NB4 (cell line): ENCODE results near the gene DNAH1.

Experiments used
- DNase-seq: peaks from one replicate; pipeline ENCODE4 v3.0.0; 2010; ENCODE audit warnings: low read depth
- H3K4me3 ChIP-seq: one replicate; pipeline ENCODE4 v1.5.1; 2011; ENCODE audit warnings: mild to moderate bottlenecking, low read depth, low read length, moderate library complexity
- MYC ChIP-seq: IDR thresholded peaks from 2 replicates; pipeline ENCODE4 v1.6.1; 2011; ENCODE audit warnings: low read depth, low read length
- POLR2A ChIP-seq: IDR thresholded peaks from 2 replicates; pipeline ENCODE4 v1.6.1; 2011; ENCODE audit warnings: mild to moderate bottlenecking; ENCODE audit not compliant: insufficient read length; ENCODE audit errors: extremely low read depth
- TF ChIP-seq, protein P1 (sequence below): IDR thresholded peaks from 2 replicates; pipeline ENCODE4 v1.6.1; 2011; ENCODE audit warnings: low read depth, low read length
- TF ChIP-seq, protein P2 (sequence below): IDR thresholded peaks from one replicate; pipeline ENCODE4 v1.5.1; 2012; ENCODE audit warnings: low read depth, low read length

Gene DNAH1

DNA sequence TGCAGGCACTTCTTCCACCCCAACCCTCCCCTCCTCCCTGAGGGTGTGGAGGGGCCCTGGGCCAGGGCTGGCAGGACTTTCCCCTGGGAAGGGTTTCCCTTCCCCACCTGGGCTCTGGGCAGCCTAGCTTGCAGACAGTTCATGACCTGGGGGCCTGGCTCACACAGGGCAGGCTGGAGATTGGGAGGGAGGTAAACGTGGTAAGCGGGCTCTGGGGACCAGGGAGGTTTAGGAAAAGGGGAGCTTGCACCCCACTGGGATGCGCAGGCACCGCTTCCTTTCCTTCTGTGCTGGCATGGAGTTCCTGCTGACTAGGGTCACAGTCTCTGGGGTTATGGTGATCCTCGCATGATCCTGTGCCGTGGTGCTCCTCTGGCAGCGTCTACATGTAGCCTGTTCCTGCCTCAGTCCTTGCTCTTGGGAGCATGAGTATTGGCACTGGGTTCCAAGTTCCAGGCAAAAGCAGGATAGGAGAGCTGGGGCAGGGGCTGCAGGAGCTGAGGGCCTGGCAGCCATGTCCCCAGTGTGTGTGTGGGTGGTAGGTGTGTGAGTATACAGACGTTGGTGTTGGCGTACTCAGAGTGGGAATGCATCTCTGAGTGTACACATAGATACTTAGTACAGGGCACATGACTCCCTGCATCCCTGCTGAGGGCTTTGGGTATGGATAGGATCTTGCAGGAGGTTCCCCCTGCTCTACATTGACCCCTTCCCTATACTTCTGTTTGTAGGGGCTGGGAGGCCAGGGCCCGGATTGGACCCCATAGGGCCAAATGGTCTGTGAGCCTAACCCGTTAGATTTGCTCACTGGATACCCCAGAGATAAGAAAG, 21.6 kb upstream of the DNAH1 start:
- TF ChIP-seq MYC: no peak
- TF ChIP-seq, protein P1, sequence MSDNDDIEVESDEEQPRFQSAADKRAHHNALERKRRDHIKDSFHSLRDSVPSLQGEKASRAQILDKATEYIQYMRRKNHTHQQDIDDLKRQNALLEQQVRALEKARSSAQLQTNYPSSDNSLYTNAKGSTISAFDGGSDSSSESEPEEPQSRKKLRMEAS: no peak
- TF ChIP-seq, protein P2, sequence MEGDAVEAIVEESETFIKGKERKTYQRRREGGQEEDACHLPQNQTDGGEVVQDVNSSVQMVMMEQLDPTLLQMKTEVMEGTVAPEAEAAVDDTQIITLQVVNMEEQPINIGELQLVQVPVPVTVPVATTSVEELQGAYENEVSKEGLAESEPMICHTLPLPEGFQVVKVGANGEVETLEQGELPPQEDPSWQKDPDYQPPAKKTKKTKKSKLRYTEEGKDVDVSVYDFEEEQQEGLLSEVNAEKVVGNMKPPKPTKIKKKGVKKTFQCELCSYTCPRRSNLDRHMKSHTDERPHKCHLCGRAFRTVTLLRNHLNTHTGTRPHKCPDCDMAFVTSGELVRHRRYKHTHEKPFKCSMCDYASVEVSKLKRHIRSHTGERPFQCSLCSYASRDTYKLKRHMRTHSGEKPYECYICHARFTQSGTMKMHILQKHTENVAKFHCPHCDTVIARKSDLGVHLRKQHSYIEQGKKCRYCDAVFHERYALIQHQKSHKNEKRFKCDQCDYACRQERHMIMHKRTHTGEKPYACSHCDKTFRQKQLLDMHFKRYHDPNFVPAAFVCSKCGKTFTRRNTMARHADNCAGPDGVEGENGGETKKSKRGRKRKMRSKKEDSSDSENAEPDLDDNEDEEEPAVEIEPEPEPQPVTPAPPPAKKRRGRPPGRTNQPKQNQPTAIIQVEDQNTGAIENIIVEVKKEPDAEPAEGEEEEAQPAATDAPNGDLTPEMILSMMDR: no peak
- no peak for TF ChIP-seq POLR2A
- no peak for DNase-seq
- no peak overlapping the region for H3K4me3 ChIP-seq

DNA sequence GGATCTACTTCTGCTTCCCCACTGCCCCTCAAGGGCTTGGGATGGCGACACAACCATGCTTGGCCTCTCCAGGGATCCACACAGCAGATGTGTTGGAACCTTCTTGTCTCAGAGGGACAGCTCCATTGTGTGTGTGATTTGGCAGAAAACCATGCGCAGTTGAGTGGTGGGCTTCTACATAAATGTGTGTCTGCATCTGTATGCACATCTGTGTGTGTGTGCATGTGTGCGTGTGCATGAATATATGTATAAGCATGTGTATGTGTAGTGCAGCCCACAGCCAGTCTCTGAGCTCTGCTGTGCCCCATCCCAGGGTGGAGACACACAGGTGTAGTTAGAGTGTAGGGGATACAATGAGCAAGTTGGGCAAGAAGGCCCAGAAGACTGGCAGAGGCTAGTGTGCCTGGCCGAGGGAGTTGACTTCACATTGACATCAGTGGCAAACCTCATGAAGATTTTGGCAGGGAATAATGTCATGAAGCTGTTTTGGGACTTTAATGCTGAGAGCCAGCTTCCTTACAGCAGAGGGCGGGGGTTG, 20.4 kb upstream of the DNAH1 start:
- DNase-seq: no peak
- H3K4me3 ChIP-seq: no peak overlapping the region
- TF ChIP-seq, protein P2: no peak
- TF ChIP-seq POLR2A: no peak

DNA sequence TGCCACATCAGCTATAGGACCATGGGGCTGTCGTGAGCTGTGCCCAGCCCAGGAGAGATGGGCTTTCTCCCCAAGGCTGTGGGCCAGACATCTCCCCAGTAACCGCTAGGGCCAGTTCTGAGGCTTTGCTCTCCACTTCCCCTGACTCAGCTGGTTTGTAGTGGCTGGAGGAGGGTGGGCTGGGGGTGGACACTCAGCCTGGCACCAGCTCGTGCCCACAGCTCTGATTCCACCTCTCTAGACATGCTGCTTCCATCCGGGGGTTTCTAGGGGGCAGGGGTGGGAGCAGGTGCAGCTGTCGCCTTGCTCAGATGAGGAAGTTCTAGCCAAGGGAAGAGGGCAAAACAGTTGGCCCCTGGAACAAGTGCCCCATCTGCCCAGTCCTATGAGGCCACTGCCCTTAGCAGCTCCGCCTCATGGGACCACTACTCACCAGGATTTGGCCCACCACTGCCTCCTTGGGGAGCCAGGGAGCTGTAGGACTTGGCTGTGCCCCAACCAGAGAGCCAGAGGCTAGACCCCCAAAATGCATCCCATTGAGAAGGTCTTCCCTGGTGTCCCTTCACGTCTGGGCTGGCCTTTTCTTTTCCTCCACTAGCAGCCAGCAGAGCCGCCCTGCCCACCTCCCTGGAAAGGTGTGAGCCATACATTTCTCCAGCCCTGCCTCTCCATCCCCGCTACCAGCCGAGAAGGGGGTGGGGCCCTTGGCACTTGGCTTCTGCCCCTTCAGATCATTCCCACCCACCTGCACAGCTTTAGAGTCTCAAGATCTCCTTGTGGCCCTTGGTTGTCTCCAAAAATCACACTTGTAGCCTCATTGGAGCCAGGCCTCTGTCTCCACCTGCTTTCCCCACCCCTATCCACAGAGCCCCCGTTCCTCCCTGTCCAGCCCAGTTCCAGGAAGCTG, 18.6 kb upstream of the DNAH1 start:
- TF ChIP-seq, protein P2: no peak
- TF ChIP-seq, protein P1: no peak
- TF ChIP-seq POLR2A: no peak
- no peak for TF ChIP-seq MYC
- H3K4me3 ChIP-seq: no peak overlapping the region
- DNase-seq: no peak

DNA sequence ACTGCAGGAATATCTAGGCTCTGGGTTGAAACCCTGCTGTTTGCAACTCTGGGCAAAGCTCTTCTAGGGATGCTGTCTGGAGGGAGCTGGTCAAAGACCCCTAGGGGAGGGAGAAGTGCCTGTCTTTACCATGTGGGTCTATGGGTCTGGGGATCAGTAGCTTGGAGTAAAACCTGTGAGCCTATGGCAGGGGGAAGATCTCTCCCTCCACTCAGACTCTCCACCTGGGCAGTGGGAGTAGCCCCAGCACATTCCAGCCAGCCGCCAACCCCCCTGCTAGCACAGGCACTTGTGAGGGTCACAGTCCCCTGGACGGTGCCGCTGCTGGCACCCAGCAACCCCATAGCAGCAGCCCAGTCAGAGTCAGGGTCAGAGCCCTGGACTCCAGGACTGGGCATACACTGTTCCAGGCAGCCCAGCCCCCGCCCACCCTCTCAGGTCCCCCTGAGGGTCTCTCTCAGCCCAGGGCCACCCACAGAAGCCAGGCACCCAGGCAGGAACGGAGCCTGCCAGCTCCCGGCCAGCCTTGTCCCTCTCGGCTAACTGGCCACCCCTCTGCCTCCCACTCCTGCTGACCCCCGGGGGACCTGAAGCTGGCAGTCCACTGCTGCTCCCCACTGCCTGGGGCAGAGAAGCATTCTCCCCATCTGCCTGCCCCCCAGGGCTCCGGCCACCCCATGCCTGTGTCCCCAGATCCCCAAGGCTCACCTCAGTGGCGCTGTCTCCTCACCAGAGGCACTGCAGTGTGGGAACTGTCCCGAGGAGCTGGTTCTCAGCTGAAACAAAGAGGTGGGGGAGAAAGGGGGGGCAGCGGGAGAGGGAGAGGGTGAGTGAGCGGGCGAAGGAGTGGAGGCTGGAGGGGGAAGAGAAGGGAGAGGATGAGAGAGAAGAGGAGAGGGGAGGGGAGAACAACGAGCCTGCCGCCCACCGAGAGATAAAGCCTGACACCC, 17.7 kb upstream of the DNAH1 start:
- no peak for TF ChIP-seq MYC
- no peak for TF ChIP-seq POLR2A
- TF ChIP-seq, protein P1: no peak
- TF ChIP-seq, protein P2: no peak
- H3K4me3 ChIP-seq: no peak overlapping the region
- DNase-seq: no peak

DNA sequence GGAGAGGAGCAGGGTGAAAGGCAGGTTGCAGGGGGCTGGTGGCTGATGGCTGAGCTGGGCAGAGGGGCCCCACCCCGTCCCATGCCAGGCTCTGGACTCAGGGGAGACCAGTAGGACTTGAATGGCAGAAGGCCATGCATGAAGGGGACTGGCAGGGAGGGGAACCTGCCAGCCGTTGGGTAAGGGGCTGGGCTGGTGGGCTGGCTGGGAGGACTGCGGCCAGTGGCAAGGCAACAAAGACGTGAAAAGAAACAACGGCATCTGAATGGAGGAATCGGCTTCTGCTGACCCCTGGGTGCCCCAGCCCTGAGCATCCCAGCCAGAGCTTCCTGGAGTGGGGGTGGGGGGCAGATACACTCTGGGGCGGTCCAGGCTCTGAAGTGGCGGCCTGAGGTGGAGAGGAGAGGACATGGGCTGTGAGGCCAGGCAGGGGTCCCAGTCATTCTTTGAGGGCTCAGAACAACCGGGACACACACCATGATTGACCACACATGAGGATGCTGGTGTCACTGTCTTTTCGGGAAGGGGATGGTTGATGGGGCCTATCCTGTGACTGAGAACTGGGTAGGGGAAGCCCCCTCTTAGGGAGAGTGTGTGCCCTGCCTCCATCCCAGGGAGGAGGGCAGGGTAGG, 16.8 kb upstream of the DNAH1 start:
- DNase-seq: no peak
- no peak overlapping the region for H3K4me3 ChIP-seq
- TF ChIP-seq MYC: no peak
